GM12801 (cell line): ENCODE measurements around the gene NPRL2.

ENCODE experiments used
- CTCF ChIP-seq: IDR thresholded peaks from one replicate; pipeline ENCODE4 v1.5.1; 2011; ENCODE audit warnings: control low read depth; ENCODE audit not compliant: insufficient read length; ENCODE audit errors: extremely low read depth

The NPRL2 gene

GRCh38 chr3:50353245-50354004 is 2.9 kb upstream of the NPRL2 start:
- no peak for TF ChIP-seq CTCF

- TF ChIP-seq CTCF, result no peak
Measured at GRCh38 chr3:50352781-50353180, 2.2 kb upstream of the NPRL2 start.

GRCh38 chr3:50351323-50351697 is 735 bp upstream of the NPRL2 start:
- no peak for TF ChIP-seq CTCF

GRCh38 chr3:50350213-50350526 is 405 bp downstream of the NPRL2 start:
- no peak for TF ChIP-seq CTCF

GRCh38 chr3:50347187-50347813 is 3.3 kb downstream of the NPRL2 start:
- no peak for TF ChIP-seq CTCF

GRCh38 chr3:50345586-50346234 is 4.9 kb downstream of the NPRL2 start, which contains the start of gene ZMYND10:
TSS of gene ZMYND10 (minus strand) at chr3:50345732. CDS start at chr3:50345579, 153 bp downstream.
- no peak for TF ChIP-seq CTCF

GRCh38 chr3:50345008-50345407 is 5.6 kb downstream of the NPRL2 start:
- no peak for TF ChIP-seq CTCF
